ENCODE measurements around the gene WNT10A.

GRCh38 chr2:218878486-218878885, 2.2 kb upstream of the WNT10A start:
- TF ChIP-seq CTCF (IDR thresholded peaks at IDR 0.05) (no peak), POLR2AphosphoS5 (IDR thresholded peaks at IDR 0.05; ENCODE audit: insufficient read depth in 1 of 2, low read depth in 1 of 2) (no peak), POLR2A (IDR thresholded peaks at IDR 0.05) (no peak)

Data from vagina (tissue), 2 donors.